ENCODE measurements around the gene WDR48.

The WDR48 gene

GRCh38 chr3:39124876-39125840 is 73.3 kb downstream of the WDR48 start:
- Histone ChIP-seq H3K79me2 (no peaks in the 10 kb centered on the region), H3K9me3 (ENCODE audit: control insufficient read depth, low read length) (no peaks in the 10 kb centered on the region), H3K4me3 (ENCODE audit: low read depth, low read length) (no peak overlapping the region), H3K4me2 (ENCODE audit: low read length) (no peak overlapping the region), H3K9ac (no peak overlapping the region), H3K27ac (no peak overlapping the region), H3K4me1 (no peaks in the 10 kb centered on the region), H3K27me3 (ENCODE audit: control insufficient read depth, insufficient read depth, low read length) (no peaks in the 10 kb centered on the region), H2AFZ (no peak overlapping the region), H3K36me3 (ENCODE audit: control insufficient read depth, insufficient read depth, low read length) (no peaks in the 10 kb centered on the region)
- peak; percentile 17 for TF ChIP-seq CTCF (IDR thresholded peaks at IDR 0.05)

GRCh38 chr3:39125841-39126500 is 74.2 kb downstream of the WDR48 start:
- no peak overlapping the region for H3K4me2 ChIP-seq (ENCODE audit: low read length)
- no peak overlapping the region for H3K9ac ChIP-seq
- no peak overlapping the region for H3K4me3 ChIP-seq (ENCODE audit: low read depth, low read length)
- H3K79me2 ChIP-seq: no peaks in the 10 kb centered on the region
- TF ChIP-seq CTCF (IDR thresholded peaks at IDR 0.05): no peak
- no peaks in the 10 kb centered on the region for H3K27me3 ChIP-seq (ENCODE audit: control insufficient read depth, insufficient read depth, low read length)
- H3K27ac ChIP-seq: no peak overlapping the region
- no peaks in the 10 kb centered on the region for H3K36me3 ChIP-seq (ENCODE audit: control insufficient read depth, insufficient read depth, low read length)
- no peaks in the 10 kb centered on the region for H3K4me1 ChIP-seq
- H3K9me3 ChIP-seq (ENCODE audit: control insufficient read depth, low read length): no peaks in the 10 kb centered on the region
- no peak overlapping the region for H2AFZ ChIP-seq

GRCh38 chr3:39126532-39127071 is 74.8 kb downstream of the WDR48 start:
- H3K4me3 ChIP-seq (ENCODE audit: low read depth, low read length): no peak overlapping the region
- H3K4me1 ChIP-seq: no peaks in the 10 kb centered on the region
- peak; percentile 69 for TF ChIP-seq CTCF (IDR thresholded peaks at IDR 0.05)
- no peaks in the 10 kb centered on the region for H3K79me2 ChIP-seq
- H3K4me2 ChIP-seq (ENCODE audit: low read length): no peak overlapping the region
- H3K9me3 ChIP-seq (ENCODE audit: control insufficient read depth, low read length): no peaks in the 10 kb centered on the region
- no peak overlapping the region for H2AFZ ChIP-seq
- no peak overlapping the region for H3K27ac ChIP-seq
- H3K36me3 ChIP-seq (ENCODE audit: control insufficient read depth, insufficient read depth, low read length): no peaks in the 10 kb centered on the region
- H3K27me3 ChIP-seq (ENCODE audit: control insufficient read depth, insufficient read depth, low read length): no peaks in the 10 kb centered on the region
- no peak overlapping the region for H3K9ac ChIP-seq

GRCh38 chr3:39127269-39127907 is 75.6 kb downstream of the WDR48 start:
- Histone ChIP-seq H3K9me3 (ENCODE audit: control insufficient read depth, low read length) (no peaks in the 10 kb centered on the region), H3K36me3 (ENCODE audit: control insufficient read depth, insufficient read depth, low read length) (no peaks in the 10 kb centered on the region), H3K4me1 (no peaks in the 10 kb centered on the region), H3K9ac (no peak overlapping the region), H3K4me3 (ENCODE audit: low read depth, low read length) (no peak overlapping the region), H3K79me2 (no peaks in the 10 kb centered on the region), H3K4me2 (ENCODE audit: low read length) (no peak overlapping the region), H2AFZ (no peak overlapping the region), H3K27ac (no peak overlapping the region), H3K27me3 (ENCODE audit: control insufficient read depth, insufficient read depth, low read length) (no peaks in the 10 kb centered on the region)
- TF ChIP-seq CTCF (IDR thresholded peaks at IDR 0.05): no peak
